ENCODE measurements around the gene GRXCR2.
"Not testable (repeated sequence)": the region's sequence is repeated elsewhere in the genome, so short reads cannot be mapped to it uniquely, and the experiment has no call there.

GRCh38 chr5:145836241-145836640 lies 36.6 kb downstream of the GRXCR2 start:
- TF ChIP-seq CTCF (IDR thresholded peaks at IDR 0.05); REST (IDR thresholded peaks at IDR 0.05; ENCODE audit: insufficient read depth in 1 of 2, low read depth in 2 of 2, low read length in 1 of 2): not testable (repeated sequence)
